ENCODE data around the gene INSR. TPM values are rescaled to one million over a fixed set of nuclear protein-coding genes. Genes with fewer than 3 reads are reported as not detected.

The INSR gene
- total RNA-seq, 1 experiment from 2014 or later = 22.6 TPM

DNA sequence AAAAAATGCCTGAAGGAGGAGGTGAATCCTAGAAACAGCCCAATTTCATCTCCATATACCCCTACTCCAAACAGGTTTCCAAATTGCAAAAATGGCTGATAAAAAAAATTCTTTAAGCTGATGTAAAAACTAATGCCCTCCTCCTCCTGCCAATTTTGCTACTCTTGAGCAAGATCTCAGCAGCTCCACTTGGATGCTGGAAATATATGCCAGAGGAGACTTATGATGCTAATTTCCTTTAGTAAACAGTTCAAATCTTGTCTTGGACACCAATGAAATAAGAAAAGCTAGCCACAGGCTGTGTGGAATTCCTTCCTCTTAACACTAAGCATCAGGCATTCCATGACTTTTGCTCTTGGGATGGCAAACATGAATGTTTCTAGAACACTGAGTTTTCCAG lies 67.5 kb downstream of the INSR start:
- ChIA-PET CTCF (no interaction called here), POLR2A (interaction anchor here (0.7 kb wide), 1 partner anchor 28 kb away, joined by 10 read pairs; no protein-coding TSS in a partner anchor)
- no peaks in the 10 kb centered on the region for H3K27me3 ChIP-seq (replicated peaks; ENCODE audit: control insufficient read depth, insufficient read depth, low read length)
- no peak for DNase-seq
- H3K9me3 Mint-ChIP-seq (ENCODE audit: unreplicated experiment) = no peaks in the 10 kb centered on the region
- no peak overlapping the region for H3K4me3 ChIP-seq (ENCODE audit: low read depth, low read length)
- peaks cover 5% of the 10 kb centered on the region for H3K4me1 Mint-ChIP-seq (ENCODE audit: low read depth, unreplicated experiment)
- no peaks in the 10 kb centered on the region for H3K9me3 ChIP-seq
- no peaks in the 10 kb centered on the region for H3K4me1 ChIP-seq
- H3K27me3 Mint-ChIP-seq (ENCODE audit: insufficient read depth, unreplicated experiment) = no peaks in the 10 kb centered on the region
- TF ChIP-seq, protein P1, sequence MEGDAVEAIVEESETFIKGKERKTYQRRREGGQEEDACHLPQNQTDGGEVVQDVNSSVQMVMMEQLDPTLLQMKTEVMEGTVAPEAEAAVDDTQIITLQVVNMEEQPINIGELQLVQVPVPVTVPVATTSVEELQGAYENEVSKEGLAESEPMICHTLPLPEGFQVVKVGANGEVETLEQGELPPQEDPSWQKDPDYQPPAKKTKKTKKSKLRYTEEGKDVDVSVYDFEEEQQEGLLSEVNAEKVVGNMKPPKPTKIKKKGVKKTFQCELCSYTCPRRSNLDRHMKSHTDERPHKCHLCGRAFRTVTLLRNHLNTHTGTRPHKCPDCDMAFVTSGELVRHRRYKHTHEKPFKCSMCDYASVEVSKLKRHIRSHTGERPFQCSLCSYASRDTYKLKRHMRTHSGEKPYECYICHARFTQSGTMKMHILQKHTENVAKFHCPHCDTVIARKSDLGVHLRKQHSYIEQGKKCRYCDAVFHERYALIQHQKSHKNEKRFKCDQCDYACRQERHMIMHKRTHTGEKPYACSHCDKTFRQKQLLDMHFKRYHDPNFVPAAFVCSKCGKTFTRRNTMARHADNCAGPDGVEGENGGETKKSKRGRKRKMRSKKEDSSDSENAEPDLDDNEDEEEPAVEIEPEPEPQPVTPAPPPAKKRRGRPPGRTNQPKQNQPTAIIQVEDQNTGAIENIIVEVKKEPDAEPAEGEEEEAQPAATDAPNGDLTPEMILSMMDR (IDR thresholded peaks at IDR 0.05; ENCODE audit: insufficient read depth in 1 of 2, low read depth in 1 of 2, low read length in 1 of 2, severe bottlenecking in 1 of 2, unreplicated experiment in 1 of 2) = no peak
- no peaks in the 10 kb centered on the region for H3K36me3 ChIP-seq (ENCODE audit: control insufficient read depth, insufficient read depth, low read length)
- H3K27ac Mint-ChIP-seq (ENCODE audit: unreplicated experiment) = no peak overlapping the region
- no peak overlapping the region for H3K4me3 Mint-ChIP-seq (ENCODE audit: unreplicated experiment)
- no peaks in the 10 kb centered on the region for H3K36me3 Mint-ChIP-seq (ENCODE audit: insufficient read depth, unreplicated experiment)
- intact Hi-C loops (cut with micrococcal nuclease; ENCODE audit: unreplicated experiment) = no loop called here
- no TSS peak for BruUV-seq (replicated peaks)

DNA sequence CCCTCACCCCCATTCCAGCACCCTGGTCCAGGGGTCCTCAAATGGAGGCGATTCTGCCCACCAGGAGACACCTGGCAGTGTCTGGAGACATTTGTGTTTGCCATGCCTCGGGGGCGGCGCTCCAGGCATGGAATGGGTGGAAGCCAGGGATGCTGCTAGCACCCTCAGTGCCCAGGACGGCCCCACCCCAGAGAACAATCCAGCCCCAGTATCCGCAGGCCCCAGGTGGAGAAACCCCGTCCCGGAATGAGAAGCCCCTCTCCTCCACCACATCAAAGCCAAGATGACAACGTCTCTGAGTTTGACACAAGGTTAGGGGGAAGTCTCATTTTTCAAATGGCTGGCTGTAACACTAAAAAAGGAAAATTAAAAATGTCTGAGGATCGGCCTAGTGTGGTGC lies 68.5 kb downstream of the INSR start:
- no peaks in the 10 kb centered on the region for H3K4me1 ChIP-seq
- ChIA-PET CTCF (no interaction called here), POLR2A (no interaction called here)
- DNase-seq = no peak
- no peak overlapping the region for H3K4me3 Mint-ChIP-seq (ENCODE audit: unreplicated experiment)
- no peak overlapping the region for H3K4me3 ChIP-seq (ENCODE audit: low read depth, low read length)
- no peaks in the 10 kb centered on the region for H3K27me3 Mint-ChIP-seq (ENCODE audit: insufficient read depth, unreplicated experiment)
- H3K27me3 ChIP-seq (replicated peaks; ENCODE audit: control insufficient read depth, insufficient read depth, low read length) = no peaks in the 10 kb centered on the region
- no peak overlapping the region for H3K27ac Mint-ChIP-seq (ENCODE audit: unreplicated experiment)
- H3K4me1 Mint-ChIP-seq (ENCODE audit: low read depth, unreplicated experiment) = peaks cover 5% of the 10 kb centered on the region
- intact Hi-C loops (cut with micrococcal nuclease; ENCODE audit: unreplicated experiment) = no loop called here
- H3K9me3 ChIP-seq = no peaks in the 10 kb centered on the region
- no peaks in the 10 kb centered on the region for H3K36me3 Mint-ChIP-seq (ENCODE audit: insufficient read depth, unreplicated experiment)
- H3K36me3 ChIP-seq (ENCODE audit: control insufficient read depth, insufficient read depth, low read length) = no peaks in the 10 kb centered on the region
- no peaks in the 10 kb centered on the region for H3K9me3 Mint-ChIP-seq (ENCODE audit: unreplicated experiment)
- TF ChIP-seq, protein P1 (IDR thresholded peaks at IDR 0.05; ENCODE audit: insufficient read depth in 1 of 2, low read depth in 1 of 2, low read length in 1 of 2, severe bottlenecking in 1 of 2, unreplicated experiment in 1 of 2) = no peak
- BruUV-seq (replicated peaks) = no TSS peak

DNA sequence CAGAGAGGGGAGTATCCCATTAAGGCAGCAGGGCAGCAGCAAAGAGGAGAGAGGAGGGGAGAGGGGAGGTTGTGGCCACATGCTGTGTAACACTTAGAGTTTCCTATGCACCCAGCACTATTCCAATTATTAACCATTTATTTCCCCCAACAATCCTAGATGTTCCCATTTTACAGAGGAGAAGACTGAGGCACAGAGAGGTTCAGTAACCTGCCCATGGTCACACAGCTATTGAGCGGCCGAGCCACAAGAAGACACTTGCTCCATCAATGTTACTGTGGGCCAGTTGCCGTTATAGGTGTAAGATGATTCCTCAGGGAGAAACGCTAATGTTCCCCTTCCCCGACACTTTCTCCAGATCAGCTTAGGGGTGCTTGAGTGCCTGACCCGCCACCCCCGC lies 69.2 kb downstream of the INSR start:
- POLR2A ChIA-PET = no interaction called here
- CTCF ChIA-PET = no interaction called here
- H3K36me3 Mint-ChIP-seq (ENCODE audit: insufficient read depth, unreplicated experiment) = no peaks in the 10 kb centered on the region
- Histone ChIP-seq H3K27me3 (replicated peaks; ENCODE audit: control insufficient read depth, insufficient read depth, low read length) (no peaks in the 10 kb centered on the region), H3K4me1 (no peaks in the 10 kb centered on the region), H3K4me3 (ENCODE audit: low read depth, low read length) (no peak overlapping the region), H3K36me3 (ENCODE audit: control insufficient read depth, insufficient read depth, low read length) (no peaks in the 10 kb centered on the region), H3K9me3 (no peaks in the 10 kb centered on the region)
- no peak overlapping the region for H3K4me3 Mint-ChIP-seq (ENCODE audit: unreplicated experiment)
- no peak overlapping the region for H3K27ac Mint-ChIP-seq (ENCODE audit: unreplicated experiment)
- peaks cover 5% of the 10 kb centered on the region for H3K4me1 Mint-ChIP-seq (ENCODE audit: low read depth, unreplicated experiment)
- no TSS peak for BruUV-seq (replicated peaks)
- DNase-seq = no peak
- no peaks in the 10 kb centered on the region for H3K27me3 Mint-ChIP-seq (ENCODE audit: insufficient read depth, unreplicated experiment)
- TF ChIP-seq, protein P1 (IDR thresholded peaks at IDR 0.05; ENCODE audit: insufficient read depth in 1 of 2, low read depth in 1 of 2, low read length in 1 of 2, severe bottlenecking in 1 of 2, unreplicated experiment in 1 of 2) = no peak
- no peaks in the 10 kb centered on the region for H3K9me3 Mint-ChIP-seq (ENCODE audit: unreplicated experiment)
- intact Hi-C loops (cut with micrococcal nuclease; ENCODE audit: unreplicated experiment) = no loop called here

Data from Caco-2 (cell line).